Neural progenitor cell (in vitro differentiated cells): ENCODE measurements around the gene PCLO.

Experiments used
- CTCF ChIP-seq: fragments of 200-600 bp; sonication (generic); IDR thresholded peaks from 2 replicates; pipeline ENCODE4 v1.5.1; 2017; ENCODE audit warnings: antibody characterized with exemption, mild to moderate bottlenecking
- EZH2 ChIP-seq: fragments of 200-600 bp; sonication (generic); IDR thresholded peaks from 2 replicates; pipeline ENCODE4 v1.6.1; 2017; ENCODE audit warnings: antibody characterized with exemption, mild to moderate bottlenecking, moderate library complexity

DNA sequence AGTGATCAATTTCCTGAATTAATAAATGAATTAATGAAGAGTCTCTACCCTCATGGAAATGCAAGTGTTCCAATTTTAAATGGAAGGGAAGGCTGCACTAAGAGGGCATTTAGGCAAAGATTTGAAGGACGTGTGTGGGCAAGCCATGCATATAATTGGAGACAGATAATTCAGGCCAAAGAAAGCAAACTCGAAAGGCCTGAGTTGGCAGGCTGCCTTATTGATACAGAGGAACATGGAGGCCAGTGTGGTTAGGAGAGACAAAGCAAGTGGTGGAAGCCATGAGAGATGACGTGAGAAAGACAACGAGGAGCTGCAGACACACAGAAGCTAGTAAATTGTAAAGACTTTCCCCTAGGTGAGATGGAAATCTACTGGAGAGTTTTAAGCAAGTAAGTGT lies 15.4 kb upstream of the PCLO start:
- no peak for TF ChIP-seq CTCF
- TF ChIP-seq EZH2: no peak
